ENCODE measurements around the gene DNM2.
"Not testable (repeated sequence)": the region's sequence is repeated elsewhere in the genome, so short reads cannot be mapped to it uniquely, and the experiment has no call there.

DNA sequence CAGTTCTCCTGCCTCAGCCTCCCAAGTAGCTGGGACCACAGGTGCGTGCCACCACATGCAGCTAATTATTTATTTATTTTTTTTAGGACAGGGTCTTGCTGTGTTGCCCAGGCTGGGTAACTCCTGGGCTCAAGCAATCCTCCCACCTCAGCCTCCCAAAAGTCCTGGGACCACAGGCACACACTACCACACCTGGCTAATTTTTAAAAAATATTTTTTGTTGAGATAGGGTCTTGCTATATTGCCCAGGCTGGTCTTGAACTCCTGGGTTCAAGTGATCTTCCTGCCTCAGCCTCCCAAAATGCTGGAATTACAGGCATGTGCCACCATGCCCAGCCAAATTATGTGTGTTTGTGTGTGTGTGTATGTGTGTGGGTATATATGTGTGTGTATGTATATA lies 139.0 kb downstream of the DNM2 start:
- TF ChIP-seq, protein P1, sequence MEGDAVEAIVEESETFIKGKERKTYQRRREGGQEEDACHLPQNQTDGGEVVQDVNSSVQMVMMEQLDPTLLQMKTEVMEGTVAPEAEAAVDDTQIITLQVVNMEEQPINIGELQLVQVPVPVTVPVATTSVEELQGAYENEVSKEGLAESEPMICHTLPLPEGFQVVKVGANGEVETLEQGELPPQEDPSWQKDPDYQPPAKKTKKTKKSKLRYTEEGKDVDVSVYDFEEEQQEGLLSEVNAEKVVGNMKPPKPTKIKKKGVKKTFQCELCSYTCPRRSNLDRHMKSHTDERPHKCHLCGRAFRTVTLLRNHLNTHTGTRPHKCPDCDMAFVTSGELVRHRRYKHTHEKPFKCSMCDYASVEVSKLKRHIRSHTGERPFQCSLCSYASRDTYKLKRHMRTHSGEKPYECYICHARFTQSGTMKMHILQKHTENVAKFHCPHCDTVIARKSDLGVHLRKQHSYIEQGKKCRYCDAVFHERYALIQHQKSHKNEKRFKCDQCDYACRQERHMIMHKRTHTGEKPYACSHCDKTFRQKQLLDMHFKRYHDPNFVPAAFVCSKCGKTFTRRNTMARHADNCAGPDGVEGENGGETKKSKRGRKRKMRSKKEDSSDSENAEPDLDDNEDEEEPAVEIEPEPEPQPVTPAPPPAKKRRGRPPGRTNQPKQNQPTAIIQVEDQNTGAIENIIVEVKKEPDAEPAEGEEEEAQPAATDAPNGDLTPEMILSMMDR (conservative IDR thresholded peaks at IDR 0.05) = not testable (repeated sequence)
- TF ChIP-seq EZH2 (IDR thresholded peaks at IDR 0.05; ENCODE audit: low read depth) = not testable (repeated sequence)

Measured in PC-9 (cell line).